ENCODE data around the gene ELOA2. TPM values are rescaled to one million over a fixed set of nuclear protein-coding genes. Genes with fewer than 3 reads are reported as not detected.

Gene ELOA2
- total and polyA plus RNA-seq, 2 donors (not counting 1 experiment from before 2014, with no cell fraction given): not detected

DNA sequence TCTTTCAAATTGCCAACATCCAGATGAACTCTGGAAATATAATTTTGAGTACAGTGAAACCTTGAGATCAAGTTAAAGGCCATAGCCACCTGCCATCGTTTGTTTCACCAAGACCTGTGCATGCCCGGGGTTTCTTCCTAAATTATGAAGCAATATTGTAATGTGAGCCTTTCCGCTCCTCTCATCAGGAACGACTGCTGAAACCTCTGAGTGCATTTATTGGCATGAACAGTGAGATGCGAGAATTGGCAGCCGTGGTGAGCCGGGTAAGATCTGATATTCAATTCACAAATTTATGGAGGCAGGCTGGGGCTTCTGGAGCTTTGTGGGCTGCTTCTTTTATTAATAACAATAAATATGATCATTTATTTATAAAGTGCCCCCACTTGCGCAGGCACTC is 27.7 kb upstream of the ELOA2 start:
- H3K4me3 ChIP-seq (replicated peaks in 1 of 4; ENCODE audit: control extremely low read depth in 1 of 4, insufficient read depth in 1 of 4, low read depth in 3 of 4, low read length in 4 of 4): no peak overlapping the region
- no peaks in the 10 kb centered on the region for H3K79me2 ChIP-seq (ENCODE audit: control insufficient read depth, insufficient read depth, low read length)
- H3K36me3 ChIP-seq (ENCODE audit: control insufficient read depth, insufficient read depth, low read length): no peaks in the 10 kb centered on the region
- TF ChIP-seq, protein P1, sequence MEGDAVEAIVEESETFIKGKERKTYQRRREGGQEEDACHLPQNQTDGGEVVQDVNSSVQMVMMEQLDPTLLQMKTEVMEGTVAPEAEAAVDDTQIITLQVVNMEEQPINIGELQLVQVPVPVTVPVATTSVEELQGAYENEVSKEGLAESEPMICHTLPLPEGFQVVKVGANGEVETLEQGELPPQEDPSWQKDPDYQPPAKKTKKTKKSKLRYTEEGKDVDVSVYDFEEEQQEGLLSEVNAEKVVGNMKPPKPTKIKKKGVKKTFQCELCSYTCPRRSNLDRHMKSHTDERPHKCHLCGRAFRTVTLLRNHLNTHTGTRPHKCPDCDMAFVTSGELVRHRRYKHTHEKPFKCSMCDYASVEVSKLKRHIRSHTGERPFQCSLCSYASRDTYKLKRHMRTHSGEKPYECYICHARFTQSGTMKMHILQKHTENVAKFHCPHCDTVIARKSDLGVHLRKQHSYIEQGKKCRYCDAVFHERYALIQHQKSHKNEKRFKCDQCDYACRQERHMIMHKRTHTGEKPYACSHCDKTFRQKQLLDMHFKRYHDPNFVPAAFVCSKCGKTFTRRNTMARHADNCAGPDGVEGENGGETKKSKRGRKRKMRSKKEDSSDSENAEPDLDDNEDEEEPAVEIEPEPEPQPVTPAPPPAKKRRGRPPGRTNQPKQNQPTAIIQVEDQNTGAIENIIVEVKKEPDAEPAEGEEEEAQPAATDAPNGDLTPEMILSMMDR (conservative IDR thresholded peaks at IDR 0.05 in 1 of 2, IDR thresholded peaks at IDR 0.05 in 1 of 2; ENCODE audit: low read depth in 1 of 2, low read length in 2 of 2): no peak
- no peak for TF ChIP-seq EZH2 (IDR thresholded peaks at IDR 0.05; ENCODE audit: low read length, missing control alignments)
- no peaks in the 10 kb centered on the region for H3K27me3 ChIP-seq (ENCODE audit: control insufficient read depth, insufficient read depth, low read length)
- H3K9ac ChIP-seq (ENCODE audit: insufficient read depth, low read length): no peak overlapping the region
- H3K4me2 ChIP-seq (ENCODE audit: extremely low read depth, insufficient read depth, low read length): no peak overlapping the region
- H3K9me3 ChIP-seq (ENCODE audit: control insufficient read depth, insufficient read depth, low read depth, low read length): no peaks in the 10 kb centered on the region
- no peak overlapping the region for H2AFZ ChIP-seq (ENCODE audit: low read length)
- no peak overlapping the region for H3K27ac ChIP-seq (ENCODE audit: insufficient read depth, low read length)
- no peak for DNase-seq (ENCODE audit: low read depth in 2 of 2)
- no peaks in the 10 kb centered on the region for H4K20me1 ChIP-seq (ENCODE audit: control insufficient read depth, extremely low read depth, insufficient read depth, low read length)
- H3K4me1 ChIP-seq (ENCODE audit: control insufficient read depth, extremely low read depth, insufficient read depth, low read length): no peaks in the 10 kb centered on the region

GRCh38 chr18:47062471-47062870 is 27.1 kb upstream of the ELOA2 start:
- Histone ChIP-seq H2AFZ (ENCODE audit: low read length) (no peak overlapping the region), H3K27me3 (ENCODE audit: control insufficient read depth, insufficient read depth, low read length) (no peaks in the 10 kb centered on the region), H3K9me3 (ENCODE audit: control insufficient read depth, insufficient read depth, low read depth, low read length) (no peaks in the 10 kb centered on the region), H3K4me2 (ENCODE audit: extremely low read depth, insufficient read depth, low read length) (no peak overlapping the region), H3K4me3 (replicated peaks in 1 of 4; ENCODE audit: control extremely low read depth in 1 of 4, insufficient read depth in 1 of 4, low read depth in 3 of 4, low read length in 4 of 4) (no peak overlapping the region), H4K20me1 (ENCODE audit: control insufficient read depth, extremely low read depth, insufficient read depth, low read length) (no peaks in the 10 kb centered on the region), H3K4me1 (ENCODE audit: control insufficient read depth, extremely low read depth, insufficient read depth, low read length) (no peaks in the 10 kb centered on the region), H3K36me3 (ENCODE audit: control insufficient read depth, insufficient read depth, low read length) (no peaks in the 10 kb centered on the region), H3K27ac (ENCODE audit: insufficient read depth, low read length) (no peak overlapping the region), H3K9ac (ENCODE audit: insufficient read depth, low read length) (no peak overlapping the region), H3K79me2 (ENCODE audit: control insufficient read depth, insufficient read depth, low read length) (no peaks in the 10 kb centered on the region)
- TF ChIP-seq EZH2 (IDR thresholded peaks at IDR 0.05; ENCODE audit: low read length, missing control alignments): no peak
- TF ChIP-seq, protein P1 (conservative IDR thresholded peaks at IDR 0.05 in 1 of 2, IDR thresholded peaks at IDR 0.05 in 1 of 2; ENCODE audit: low read depth in 1 of 2, low read length in 2 of 2): no peak
- DNase-seq (ENCODE audit: low read depth in 2 of 2): no peak

- Histone ChIP-seq H3K9ac (ENCODE audit: insufficient read depth, low read length) (no peak overlapping the region), H3K4me3 (replicated peaks in 1 of 4; ENCODE audit: control extremely low read depth in 1 of 4, insufficient read depth in 1 of 4, low read depth in 3 of 4, low read length in 4 of 4) (no peak overlapping the region), H2AFZ (ENCODE audit: low read length) (no peak overlapping the region), H3K27ac (ENCODE audit: insufficient read depth, low read length) (no peak overlapping the region), H3K9me3 (ENCODE audit: control insufficient read depth, insufficient read depth, low read depth, low read length) (no peaks in the 10 kb centered on the region), H3K27me3 (ENCODE audit: control insufficient read depth, insufficient read depth, low read length) (no peaks in the 10 kb centered on the region), H4K20me1 (ENCODE audit: control insufficient read depth, extremely low read depth, insufficient read depth, low read length) (no peaks in the 10 kb centered on the region), H3K36me3 (ENCODE audit: control insufficient read depth, insufficient read depth, low read length) (no peaks in the 10 kb centered on the region), H3K79me2 (ENCODE audit: control insufficient read depth, insufficient read depth, low read length) (no peaks in the 10 kb centered on the region), H3K4me2 (ENCODE audit: extremely low read depth, insufficient read depth, low read length) (no peak overlapping the region), H3K4me1 (ENCODE audit: control insufficient read depth, extremely low read depth, insufficient read depth, low read length) (no peaks in the 10 kb centered on the region)
- DNase-seq (ENCODE audit: low read depth in 2 of 2): no peak
- TF ChIP-seq, protein P1 (conservative IDR thresholded peaks at IDR 0.05 in 1 of 2, IDR thresholded peaks at IDR 0.05 in 1 of 2; ENCODE audit: low read depth in 1 of 2, low read length in 2 of 2): no peak
- TF ChIP-seq EZH2 (IDR thresholded peaks at IDR 0.05; ENCODE audit: low read length, missing control alignments): no peak
Measured at GRCh38 chr18:47054369-47054768, 18.9 kb upstream of the ELOA2 start.
